Activated T-cell treated with anti-CD3 and anti-CD28 coated beads for 1 hour (primary cell): ENCODE data around the gene GSTM4.
"Not testable (repeated sequence)": the region's sequence is repeated elsewhere in the genome, so short reads cannot be mapped to it uniquely, and the experiment has no call there.

ENCODE experiments used
- DNase-seq: peaks from one replicate; pipeline ENCODE4 v3.0.0-alpha.2; 2020; ENCODE audit warnings: low read depth

GSTM4 gene

GRCh38 chr1:109704173-109704572 lies 48.3 kb downstream of the GSTM4 start:
- no peak for DNase-seq

- DNase-seq = no peak
Measured at GRCh38 chr1:109705411-109705810, 49.5 kb downstream of the GSTM4 start.

GRCh38 chr1:109708949-109709348 lies 53.0 kb downstream of the GSTM4 start:
- not testable (repeated sequence) for DNase-seq

GRCh38 chr1:109709822-109710221 lies 53.9 kb downstream of the GSTM4 start:
- DNase-seq = not testable (repeated sequence)
